ENCODE data around the gene DHRS3.
A peak's percentile ranks its signal among the peaks of the same experiment; 100 is the strongest.
"Not testable (repeated sequence)": the region's sequence is repeated elsewhere in the genome, so short reads cannot be mapped to it uniquely, and the experiment has no call there.

Gene DHRS3

DNA sequence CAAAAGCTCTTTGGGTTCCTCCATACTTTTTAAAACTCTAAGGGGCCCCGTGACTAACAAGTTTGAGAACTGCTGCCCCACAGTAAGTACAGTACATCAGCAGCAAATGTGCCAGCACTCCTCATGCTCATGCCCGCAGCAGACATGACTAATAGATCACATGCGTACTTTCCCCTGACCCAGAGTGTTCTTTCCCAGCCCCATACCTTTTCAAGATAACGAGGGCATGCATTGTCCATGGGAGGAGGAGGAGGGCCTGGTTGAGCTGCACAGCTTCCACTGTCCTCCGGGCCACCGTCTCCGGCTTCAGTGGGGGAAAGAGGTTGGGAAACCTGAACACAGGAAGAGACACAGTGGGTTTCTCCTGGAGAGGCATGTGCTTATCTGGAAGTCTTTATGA, 45.5 kb downstream of the DHRS3 start:
- no peak for DNase-seq

DNA sequence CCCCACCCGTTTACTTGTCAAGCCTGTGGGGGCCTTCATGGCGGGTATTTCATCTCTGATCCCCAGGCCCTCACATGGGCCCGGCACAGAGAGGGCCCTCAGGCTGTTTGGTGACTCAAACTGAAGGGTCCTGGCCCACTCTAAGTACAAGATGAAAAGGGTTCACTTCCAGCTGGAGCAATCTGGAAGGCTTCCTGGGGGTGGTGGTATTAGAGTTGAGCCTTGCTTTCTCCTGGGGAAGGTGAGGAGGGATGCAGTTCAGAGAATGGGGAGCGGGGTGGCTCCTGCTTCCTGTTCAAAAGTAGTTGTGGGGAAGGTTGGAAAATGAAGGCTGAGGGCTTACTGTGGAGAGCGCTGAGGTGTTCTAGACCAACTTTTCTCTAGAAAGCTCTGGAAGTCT, 47.7 kb downstream of the DHRS3 start:
- DNase-seq: no peak

DNA sequence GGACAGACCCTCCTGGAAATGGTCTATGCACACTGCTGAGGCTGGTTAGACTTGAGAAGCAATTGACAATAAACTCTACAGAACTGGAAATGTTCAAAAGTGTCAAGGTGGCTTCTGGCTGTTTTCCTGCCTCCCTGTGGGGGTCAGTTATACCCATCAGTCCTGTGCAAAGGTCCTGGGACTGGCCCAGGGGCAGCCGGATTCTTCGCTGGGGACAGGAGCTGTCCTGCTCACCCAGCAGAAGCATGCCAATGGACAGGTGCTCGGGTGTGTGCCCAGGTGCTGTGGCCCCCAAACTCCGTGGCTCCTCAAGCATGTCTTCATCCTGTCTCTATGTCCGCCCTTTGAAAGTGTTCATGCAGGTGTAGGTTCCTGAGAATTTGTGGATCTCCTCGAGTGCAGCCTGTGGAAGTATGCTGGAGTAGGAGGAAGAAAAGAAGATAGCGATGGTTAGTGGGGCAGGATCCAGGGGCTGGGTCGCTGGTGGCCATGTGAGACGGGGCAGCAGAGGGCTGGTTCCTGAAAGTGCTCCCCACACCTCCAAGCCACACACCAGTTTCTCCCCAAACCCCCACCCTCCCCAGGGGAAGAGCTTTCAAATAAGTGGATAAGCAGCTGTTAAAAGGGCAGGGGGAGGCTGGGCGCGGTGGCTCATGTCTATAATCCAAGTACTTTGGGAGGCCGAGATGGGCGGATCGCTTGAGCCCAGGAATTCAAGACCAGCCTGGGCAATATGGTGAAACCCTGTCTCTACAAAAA, 49.8 kb downstream of the DHRS3 start:
- DNase-seq: no peak

DNA sequence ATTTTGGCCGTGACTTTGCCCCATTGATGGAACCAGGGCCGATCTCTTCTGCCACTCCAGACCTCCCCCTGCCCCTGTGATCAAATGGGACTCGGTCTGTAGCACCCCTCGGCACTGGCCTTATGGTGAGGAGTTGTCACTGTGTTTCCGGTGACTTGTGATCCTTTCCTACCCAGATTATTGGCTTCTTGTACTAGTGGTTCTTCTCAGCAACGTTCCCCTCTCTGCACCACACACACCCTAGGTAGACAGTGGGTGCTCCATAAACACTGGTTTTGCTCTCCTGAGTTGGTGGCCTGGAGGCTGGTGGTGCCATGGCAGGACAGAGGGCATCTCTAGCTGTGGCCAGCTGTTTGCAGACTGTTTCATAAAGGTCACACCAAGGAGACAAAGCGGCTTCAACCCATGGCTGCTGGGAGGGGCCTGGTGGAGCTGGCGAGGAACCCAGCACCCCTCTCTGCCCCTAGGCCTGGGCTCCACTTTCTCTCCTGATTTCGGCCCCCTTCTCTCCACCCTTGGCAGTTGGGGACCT, 50.7 kb downstream of the DHRS3 start:
- no peak for DNase-seq

DNA sequence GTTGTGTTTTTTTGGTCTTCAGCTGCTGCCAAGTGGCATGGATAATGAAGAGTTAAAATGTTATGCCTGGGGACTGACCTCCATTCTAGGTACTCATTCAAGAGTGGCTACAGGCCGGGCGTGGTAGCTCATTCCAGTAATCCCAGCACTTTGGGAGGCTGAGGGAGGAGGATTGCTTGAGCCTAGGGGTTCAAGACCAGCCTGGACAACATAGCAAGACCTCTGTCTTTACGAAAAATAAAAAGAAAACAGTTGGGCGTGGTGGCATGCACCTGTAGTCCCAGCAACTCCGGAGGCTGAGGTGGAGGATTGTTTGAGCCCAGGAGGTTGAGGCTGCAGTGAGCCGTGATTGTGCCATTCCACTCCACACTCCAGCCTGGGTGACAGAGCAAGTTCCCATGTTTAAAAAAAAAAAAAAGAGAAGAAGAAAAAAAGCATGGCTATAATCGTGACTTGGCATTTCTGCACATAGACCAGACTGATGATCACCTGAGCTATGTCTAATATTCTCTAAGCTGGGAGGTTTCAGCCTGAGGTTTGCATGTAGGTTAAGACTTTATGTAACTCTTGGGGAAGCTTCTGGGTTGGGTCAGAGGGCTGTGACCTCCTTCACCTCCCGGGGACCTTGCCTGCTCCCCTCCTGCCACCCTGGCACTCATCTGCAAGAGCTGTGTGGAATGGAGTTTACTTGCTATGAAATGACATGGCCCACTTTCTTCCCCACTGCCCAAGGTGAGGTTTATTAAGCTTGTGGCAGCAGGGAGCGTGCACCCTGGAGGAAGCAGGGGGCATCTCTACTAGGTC, 51.3 kb downstream of the DHRS3 start:
- no peak for DNase-seq

- no peak for DNase-seq
Observed at GRCh38 chr1:12565966-12566352, 52.1 kb downstream of the DHRS3 start.

- no peak for DNase-seq
Observed at GRCh38 chr1:12565094-12565965, 52.7 kb downstream of the DHRS3 start.

- DNase-seq: not testable (repeated sequence)
Observed at GRCh38 chr1:12564251-12564650, 53.8 kb downstream of the DHRS3 start.

DNA sequence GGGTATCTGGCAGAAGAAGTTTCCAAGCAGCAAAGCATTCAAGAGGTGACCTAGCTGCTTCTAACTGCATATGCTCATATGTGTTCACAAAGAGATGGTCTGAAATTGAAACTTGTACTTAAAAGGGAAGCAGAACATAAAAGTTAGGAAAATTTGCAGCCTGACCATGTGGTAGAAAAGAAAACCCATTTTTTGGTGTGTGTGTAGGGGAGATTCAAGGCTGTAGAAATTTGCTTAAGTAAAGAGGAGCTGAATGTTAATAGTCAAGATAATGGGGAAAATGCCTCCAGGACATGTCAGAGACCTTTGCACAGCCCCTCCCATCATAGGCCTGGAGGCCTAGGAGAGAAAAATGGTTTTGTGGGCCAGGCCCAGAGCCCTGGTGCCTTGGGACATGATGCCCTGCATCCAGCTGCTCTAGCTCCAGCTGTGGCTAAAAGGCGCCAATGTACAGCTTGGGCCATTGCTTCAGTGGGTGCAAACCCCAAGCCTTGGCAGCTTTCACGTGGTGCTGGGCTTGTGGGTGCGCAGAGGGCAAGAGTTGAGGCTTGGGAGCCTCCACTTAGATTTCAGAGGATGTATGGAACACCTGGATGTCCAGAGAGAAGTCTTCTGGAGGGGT, 54.9 kb downstream of the DHRS3 start:
- no peak for DNase-seq

DNA sequence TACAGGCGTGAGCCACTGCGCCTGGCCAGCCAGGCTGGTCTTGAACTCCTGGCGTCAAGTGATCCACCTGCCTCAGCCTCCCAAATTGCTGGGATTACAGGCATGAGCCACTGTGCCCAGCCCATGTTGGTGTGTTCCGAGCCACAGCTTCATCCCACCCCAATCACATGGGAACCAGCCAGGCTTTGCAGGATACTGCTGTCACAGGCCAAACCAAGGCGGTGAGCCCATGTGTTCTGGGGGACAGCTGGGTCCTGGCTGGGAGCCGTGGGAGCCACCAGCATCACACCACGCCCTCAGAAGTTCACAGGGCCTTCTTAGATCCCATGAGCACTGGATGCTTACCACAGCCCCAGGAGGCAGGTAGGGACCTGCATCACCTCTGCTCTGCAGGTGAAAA, 56.9 kb downstream of the DHRS3 start:
- DNase-seq: no peak

- DNase-seq: no peak
Observed at GRCh38 chr1:12556957-12557935, 60.8 kb downstream of the DHRS3 start.

DNA sequence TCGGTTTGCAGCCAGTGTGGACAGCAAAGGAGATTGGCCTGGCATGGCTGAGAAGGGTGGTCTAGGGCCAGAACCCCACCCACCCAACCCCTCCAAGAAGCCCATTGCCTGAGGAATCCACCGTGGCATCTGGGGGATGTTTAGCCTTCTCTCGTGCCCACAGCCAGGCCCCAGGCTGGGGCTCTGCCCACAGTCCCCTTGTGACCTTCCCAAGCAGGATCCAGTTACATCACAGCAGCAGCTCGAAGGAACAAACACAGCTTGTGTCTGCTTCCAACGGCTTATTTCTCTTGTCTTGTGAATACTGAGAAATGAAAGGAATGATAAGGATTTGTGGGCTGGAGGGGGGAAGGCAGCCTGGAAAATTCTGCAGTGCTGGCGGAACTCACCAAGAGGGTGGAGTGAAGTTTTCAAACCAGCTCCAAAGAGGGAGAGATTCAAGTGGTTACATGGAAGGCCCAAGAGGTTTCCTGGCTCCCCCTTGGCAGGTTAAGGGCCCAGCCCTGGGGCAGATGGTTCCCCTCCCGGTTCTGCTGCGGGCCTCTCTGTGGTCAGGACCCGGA, 61.6 kb downstream of the DHRS3 start:
- DNase-seq: peak; percentile 83

DNA sequence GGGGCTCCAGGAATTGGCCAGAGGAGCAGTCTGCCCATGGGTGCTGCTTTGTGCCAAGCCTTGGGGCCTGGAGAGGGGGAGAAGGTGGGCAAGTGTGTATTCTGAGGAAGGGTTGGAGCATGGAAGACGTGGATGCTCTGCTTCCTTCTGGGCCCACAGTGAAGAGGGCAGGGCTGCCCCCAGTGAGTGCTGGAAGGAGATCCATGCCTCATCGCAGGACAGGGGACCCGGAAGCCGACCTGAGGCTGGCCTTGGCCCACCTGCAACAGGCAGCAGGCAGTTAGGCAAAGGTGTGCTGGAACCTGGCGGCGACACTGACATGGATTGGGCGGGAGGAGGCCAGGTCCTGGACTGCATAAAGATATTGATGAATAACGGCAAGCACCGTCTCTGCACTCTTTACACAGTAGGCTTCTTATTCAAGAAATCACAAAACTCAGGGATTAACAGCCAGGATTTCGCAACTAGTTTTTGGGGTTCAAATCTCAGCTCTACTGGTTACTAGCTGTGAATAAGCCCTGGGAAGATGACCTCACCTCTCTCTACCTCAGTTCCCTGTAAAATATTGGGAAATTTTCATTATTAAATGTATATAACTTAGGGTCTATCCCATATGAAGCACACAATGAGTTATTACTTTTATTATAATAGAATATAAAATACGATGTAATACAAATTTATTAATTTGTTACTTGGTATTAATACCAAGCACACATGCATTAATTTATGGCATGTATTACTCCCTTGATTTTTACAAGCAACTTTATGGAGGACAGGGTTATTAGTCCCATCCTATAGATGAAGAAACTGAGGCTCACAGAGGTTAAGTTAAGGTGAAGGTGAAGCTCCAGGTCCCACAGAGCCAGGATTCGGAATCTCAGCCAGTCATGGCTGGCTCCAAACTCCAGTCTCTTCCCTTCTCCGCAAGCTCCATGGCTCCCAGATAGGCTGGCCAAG, 62.3 kb downstream of the DHRS3 start:
- no peak for DNase-seq

GRCh38 chr1:12554521-12555305, 63.3 kb downstream of the DHRS3 start:
- DNase-seq: no peak

GRCh38 chr1:12553963-12554362, 64.0 kb downstream of the DHRS3 start:
- DNase-seq: no peak

DNA sequence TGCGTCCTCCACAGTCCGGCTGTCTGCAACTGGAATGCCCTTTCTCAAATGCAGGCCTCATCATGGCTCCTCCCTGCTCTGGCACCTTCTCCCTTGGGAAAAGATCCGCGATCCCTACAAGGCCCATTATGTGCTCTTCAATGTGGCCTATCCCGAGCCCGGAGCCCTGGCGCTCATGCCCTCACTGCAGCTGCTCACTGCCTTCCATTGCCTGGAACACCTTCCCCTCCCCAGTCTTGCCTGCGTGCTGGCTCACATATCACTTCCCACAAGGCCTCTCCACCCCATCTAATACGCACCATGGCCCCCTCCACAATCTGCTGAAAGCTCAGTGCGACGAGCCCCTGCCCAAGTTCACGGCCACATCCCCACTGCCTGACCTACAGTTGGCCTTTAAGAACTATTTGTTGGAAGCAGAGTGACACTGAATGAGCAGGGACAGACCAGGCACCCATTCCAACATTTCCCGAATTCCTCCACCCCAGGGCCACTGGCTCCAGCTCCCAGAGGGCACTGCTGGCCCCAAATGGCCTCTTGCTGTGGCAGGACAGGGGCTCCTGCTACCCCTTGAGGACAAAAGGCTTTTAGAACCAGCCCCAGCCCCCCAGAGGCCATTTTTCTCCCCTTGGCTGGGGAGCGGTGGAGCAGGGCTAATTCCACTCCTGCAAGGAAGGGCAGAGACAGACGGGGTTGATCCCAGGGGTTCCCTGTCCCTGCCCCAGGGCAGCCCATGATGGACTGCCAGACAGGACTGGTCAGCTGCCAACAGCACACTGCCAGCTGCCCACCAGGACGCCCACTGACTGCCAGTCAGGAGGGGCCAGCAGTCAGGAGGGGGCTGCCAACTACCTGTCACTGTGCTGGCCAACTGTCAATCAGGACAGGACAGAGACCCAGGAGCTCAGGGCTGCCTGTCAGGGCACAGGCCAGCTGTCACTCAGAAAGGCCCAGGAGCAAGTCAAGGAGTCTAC, 64.8 kb downstream of the DHRS3 start:
- peak; percentile 65 for DNase-seq

GRCh38 chr1:12552111-12552888, 65.7 kb downstream of the DHRS3 start:
- no peak for DNase-seq
